Panc1 (cell line): ENCODE results near the gene ZFPL1. TPM values are rescaled to one million over a fixed set of nuclear protein-coding genes. Genes with fewer than 3 reads are reported as not detected.

ENCODE experiments used
- ATAC-seq: fragments of 200-7000 bp; cut with Tn5 transposase; 2 replicates; pipeline ENCODE4 v1.9.1; 2020; ENCODE audit warnings: mild to moderate bottlenecking, moderate library complexity
- BruUV-seq: library from RNA; stranded (reverse); fragments of 400-500 nt; replicated peaks from 2 replicates; lab custom pipeline; 2021; lab: Mats Ljungman, UMichigan
- CTCF ChIA-PET: fragments of 300-600 bp; sonication (Branson Sonifier 250); formaldehyde crosslinking; loops from one replicate; lab custom pipeline; 2022; ENCODE audit warnings: antibody characterized with exemption; lab: Charles Lee
- POLR2A ChIA-PET: fragments of 300-600 bp; sonication (Branson Sonifier 250); formaldehyde crosslinking; loops from one replicate; lab custom pipeline; 2022; ENCODE audit warnings: antibody characterized with exemption; lab: Charles Lee
- DNase-seq: peaks from one replicate; pipeline ENCODE4 v3.0.0-alpha.2; 2010; ENCODE audit warnings: low read depth, low spot score
- H3K27ac ChIP-seq: 2 replicates; pipeline ENCODE4 v1.5.1; 2011; ENCODE audit warnings: mild to moderate bottlenecking, low read length, inconsistent platforms
- H3K27me3 ChIP-seq: fragments of 200-500 bp; sonication (Bioruptor generic); 2 replicates; pipeline ENCODE4 v1.6.0; 2014; ENCODE audit warnings: low read length, inconsistent platforms; ENCODE audit not compliant: control insufficient read depth, insufficient read depth
- H3K36me3 ChIP-seq: fragments of 200-500 bp; sonication (Bioruptor generic); 2 replicates; pipeline ENCODE4 v1.5.1; 2014; ENCODE audit warnings: inconsistent platforms, mild to moderate bottlenecking, low read length, moderate library complexity; ENCODE audit not compliant: control insufficient read depth, insufficient read depth
- H3K4me1 ChIP-seq: 2 replicates; pipeline ENCODE4 v1.5.1; 2011; ENCODE audit warnings: inconsistent platforms, mild to moderate bottlenecking, low read length, moderate library complexity; ENCODE audit not compliant: control insufficient read depth, insufficient read depth
- H3K4me3 ChIP-seq, 2 experiments: 2 replicates each; pipeline ENCODE4 v1.5.1; 2011 to 2012; ENCODE audit warnings: low read depth in 2 of 2, low read length in 2 of 2, mild to moderate bottlenecking in 2 of 2, inconsistent platforms in 1 of 2, moderate library complexity in 1 of 2
- H3K9me3 ChIP-seq: fragments of 200-500 bp; sonication (Bioruptor generic); 2 replicates; pipeline ENCODE4 v1.5.1; 2014; ENCODE audit warnings: low read depth, mild to moderate bottlenecking, inconsistent platforms, low read length, moderate library complexity; ENCODE audit not compliant: control insufficient read depth, insufficient read depth
- POLR2AphosphoS5 ChIP-seq: IDR thresholded peaks from 2 replicates; pipeline ENCODE4 v1.6.1; 2012; ENCODE audit warnings: mild to moderate bottlenecking, low read depth, low read length, moderate library complexity
- REST ChIP-seq, 2 experiments: IDR thresholded peaks; 2 replicates each; pipeline ENCODE4 v1.6.1; 2011 to 2012; ENCODE audit warnings: low read depth in 2 of 2, control low read depth in 1 of 2, low read length in 1 of 2, mild to moderate bottlenecking in 1 of 2, moderate library complexity in 1 of 2; ENCODE audit not compliant: insufficient read depth in 1 of 2
- SIN3A ChIP-seq: IDR thresholded peaks from 2 replicates; pipeline ENCODE4 v1.6.1; 2012; ENCODE audit warnings: low read depth, mild to moderate bottlenecking, low read length, moderate library complexity, borderline replicate concordance; ENCODE audit not compliant: insufficient read depth
- TCF7L2 ChIP-seq: IDR thresholded peaks from 2 replicates; pipeline ENCODE4 v1.6.1; 2011; ENCODE audit warnings: mild to moderate bottlenecking, low read depth, low read length, inconsistent platforms
- in situ Hi-C: cut with HindIII; loops from 2 replicates; pipeline ENCODE4 v1.10.0; 2016; ENCODE audit warnings: low sequenced_read_pairs, low pct_unique_long_range_greater_than_20kb
- intact Hi-C: fragments of 100-400 bp; cut with micrococcal nuclease; formaldehyde crosslinking; loops from one replicate; pipeline ENCODE4 v1.10.0; 2022; ENCODE audit not compliant: unreplicated experiment
- total RNA-seq: library from RNA; stranded (reverse); gene quantifications from one replicate; pipeline ENCODE4 v1.2.1, GENCODE V29; 2021; ENCODE audit not compliant: unreplicated experiment
- TF ChIP-seq, protein P1 (sequence below): fragments of 450-650 bp; IDR thresholded peaks from 2 replicates; pipeline ENCODE4 v1.5.1; 2017; ENCODE audit warnings: mild to moderate bottlenecking

The ZFPL1 gene
- total RNA-seq, 1 experiment from 2014 or later = 68.4 TPM

DNA sequence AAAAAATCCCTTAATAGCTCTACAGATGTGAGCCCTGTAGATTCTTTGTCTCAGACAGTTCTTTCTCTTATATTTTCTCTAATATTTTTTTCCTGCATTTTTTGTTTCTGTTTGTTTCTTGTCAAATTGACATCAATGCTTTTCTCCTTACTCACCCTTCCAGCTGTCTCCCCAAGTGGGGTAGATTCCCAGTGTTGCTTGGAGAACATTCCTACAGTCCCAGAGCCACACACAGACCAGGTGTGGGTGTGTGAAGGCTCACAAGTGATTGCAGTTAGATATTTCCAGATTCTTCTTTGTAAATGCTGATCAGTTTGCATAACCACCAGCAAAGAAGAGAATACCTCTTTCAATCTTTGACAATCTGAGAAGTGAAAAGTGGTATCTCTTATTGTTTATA is 19.5 kb downstream of the ZFPL1 start:
- ATAC-seq = no peak
- Histone ChIP-seq H3K27ac (peak overlapping the region; percentile 5; the same call in 1 of the 2 replicates), H3K36me3 (no peaks in the 10 kb centered on the region), H3K9me3 (no peaks in the 10 kb centered on the region), H3K4me3 (no peak overlapping the region), H3K27me3 (no peaks in the 10 kb centered on the region), H3K4me1 (peaks cover 14% of the 10 kb centered on the region)
- TF ChIP-seq SIN3A (no peak), REST (IDR thresholded peaks at IDR 0.05; ENCODE audit: insufficient read depth in 1 of 2, low read depth in 2 of 2, low read length in 1 of 2) (no peak), POLR2AphosphoS5 (no peak), TCF7L2 (no peak)
- TF ChIP-seq, protein P1, sequence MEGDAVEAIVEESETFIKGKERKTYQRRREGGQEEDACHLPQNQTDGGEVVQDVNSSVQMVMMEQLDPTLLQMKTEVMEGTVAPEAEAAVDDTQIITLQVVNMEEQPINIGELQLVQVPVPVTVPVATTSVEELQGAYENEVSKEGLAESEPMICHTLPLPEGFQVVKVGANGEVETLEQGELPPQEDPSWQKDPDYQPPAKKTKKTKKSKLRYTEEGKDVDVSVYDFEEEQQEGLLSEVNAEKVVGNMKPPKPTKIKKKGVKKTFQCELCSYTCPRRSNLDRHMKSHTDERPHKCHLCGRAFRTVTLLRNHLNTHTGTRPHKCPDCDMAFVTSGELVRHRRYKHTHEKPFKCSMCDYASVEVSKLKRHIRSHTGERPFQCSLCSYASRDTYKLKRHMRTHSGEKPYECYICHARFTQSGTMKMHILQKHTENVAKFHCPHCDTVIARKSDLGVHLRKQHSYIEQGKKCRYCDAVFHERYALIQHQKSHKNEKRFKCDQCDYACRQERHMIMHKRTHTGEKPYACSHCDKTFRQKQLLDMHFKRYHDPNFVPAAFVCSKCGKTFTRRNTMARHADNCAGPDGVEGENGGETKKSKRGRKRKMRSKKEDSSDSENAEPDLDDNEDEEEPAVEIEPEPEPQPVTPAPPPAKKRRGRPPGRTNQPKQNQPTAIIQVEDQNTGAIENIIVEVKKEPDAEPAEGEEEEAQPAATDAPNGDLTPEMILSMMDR = no peak
- DNase-seq = no peak
- CTCF ChIA-PET = no interaction called here
- BruUV-seq = TSS peak; percentile 18
- intact Hi-C loops = no loop called here
- POLR2A ChIA-PET = no interaction called here
- in situ Hi-C loops = no loop called here

DNA sequence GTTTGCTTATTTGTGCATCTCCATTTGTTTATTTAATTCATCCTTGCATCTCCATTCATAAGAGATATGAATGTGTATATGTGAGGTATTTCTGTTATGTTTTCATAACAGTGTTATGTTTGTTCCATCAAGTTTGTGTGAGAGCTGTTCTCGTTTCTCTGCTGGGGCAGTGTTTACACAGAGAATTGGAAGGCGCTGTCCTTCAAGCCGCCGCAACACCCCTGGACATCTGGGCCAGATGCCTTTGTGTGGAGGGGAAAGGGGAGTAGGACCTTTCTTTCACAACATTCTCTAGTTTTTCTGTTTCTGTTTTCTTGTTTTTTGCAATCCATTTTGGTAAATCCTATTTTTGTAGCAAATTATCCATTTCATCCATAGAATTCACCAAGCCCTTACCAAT is 20.6 kb downstream of the ZFPL1 start:
- ATAC-seq (no peak), DNase-seq (no peak)
- BruUV-seq = no TSS peak
- Histone ChIP-seq H3K27me3 (no peaks in the 10 kb centered on the region), H3K4me1 (peaks cover 14% of the 10 kb centered on the region), H3K27ac (no peak overlapping the region), H3K4me3 (no peak overlapping the region), H3K9me3 (no peaks in the 10 kb centered on the region), H3K36me3 (no peaks in the 10 kb centered on the region)
- ChIA-PET POLR2A (interaction anchor here (0.6 kb wide), 1 partner anchor 24 kb away, joined by 3 read pairs; no protein-coding TSS in a partner anchor), CTCF (no interaction called here)
- TF ChIP-seq POLR2AphosphoS5 (no peak), SIN3A (no peak), REST (IDR thresholded peaks at IDR 0.05; ENCODE audit: insufficient read depth in 1 of 2, low read depth in 2 of 2, low read length in 1 of 2) (no peak), TCF7L2 (no peak)
- TF ChIP-seq, protein P1 = no peak
- in situ Hi-C loops = no loop called here
- intact Hi-C loops = no loop called here
